Lung (tissue), 12 donors: ENCODE measurements around the gene HS1BP3. TPM values are rescaled to one million over a fixed set of nuclear protein-coding genes. Genes with fewer than 3 reads are reported as not detected.

Source experiments
- ATAC-seq: fragments of 200-7000 bp; cut with Tn5 transposase; one replicate; pipeline ENCODE4 v1.9.1; 2020; ENCODE audit warnings: moderate number of reproducible peaks; ENCODE audit not compliant: insufficient read depth, low FRiP score
- DNase-seq, 3 donors: peaks; one replicate each; pipeline ENCODE4 v3.0.0-alpha.2; 2013 to 2017
- H3K27ac ChIP-seq, 2 donors: one replicate each; pipeline ENCODE4 v1.5.1; 2013; ENCODE audit warnings: mild to moderate bottlenecking in 2 of 2, moderate library complexity in 2 of 2, control low read depth in 1 of 2, inconsistent platforms in 1 of 2, low read depth in 1 of 2, low read length in 1 of 2
- H3K27me3 ChIP-seq, 3 donors: one replicate each; pipeline ENCODE4 v1.5.1; 2013; ENCODE audit warnings: low read length in 2 of 3; ENCODE audit not compliant: control insufficient read depth in 3 of 3, insufficient read depth in 3 of 3
- H3K36me3 ChIP-seq, 4 donors: one replicate each; pipeline ENCODE4 v1.5.1; 2013; ENCODE audit warnings: low read length in 4 of 4, mild to moderate bottlenecking in 1 of 4, moderate library complexity in 1 of 4; ENCODE audit not compliant: control insufficient read depth in 4 of 4, insufficient read depth in 4 of 4
- H3K4me1 ChIP-seq, 5 donors: one replicate each; pipeline ENCODE4 v1.5.1; 2013; ENCODE audit warnings: low read length in 5 of 5, mild to moderate bottlenecking in 2 of 5, moderate library complexity in 1 of 5; ENCODE audit not compliant: control insufficient read depth in 5 of 5, insufficient read depth in 5 of 5
- H3K4me3 ChIP-seq: one replicate; pipeline ENCODE4 v1.5.1; 2013; ENCODE audit warnings: mild to moderate bottlenecking, control low read depth, moderate library complexity
- H3K9ac ChIP-seq, 2 donors: one replicate each; pipeline ENCODE4 v1.5.1; 2013; ENCODE audit warnings: low read length in 2 of 2, control low read depth in 1 of 2; ENCODE audit not compliant: insufficient read depth in 1 of 2
- H3K9me3 ChIP-seq, 4 donors: one replicate each; pipeline ENCODE4 v1.5.1; 2013; ENCODE audit warnings: low read length in 3 of 4, mild to moderate bottlenecking in 1 of 4, moderate library complexity in 1 of 4; ENCODE audit not compliant: control insufficient read depth in 4 of 4, insufficient read depth in 3 of 4
- WGBS, 2 donors: extraction: QIAGEN DNeasy Blood & Tissue Kit; methylation state at CpG; one replicate each; pipeline ENCODE4 v1.1.7; 2013; 5-methylcytosine and 5-hydroxymethylcytosine counted together
- polyA plus RNA-seq, 2 donors: library from polyadenylated mRNA; stranded (reverse); fragments of 200-250 nt; gene quantifications; one replicate each; pipeline ENCODE4 v1.2.1, GENCODE V29; 2013
- total RNA-seq, 2 donors: library from RNA; depleted of rRNA in 1 of 2; stranded (reverse); fragments of >200 nt in 1 of 2; gene quantifications; one replicate each; pipeline ENCODE4 v1.2.1, GENCODE V29; 2014 to 2021
- TF ChIP-seq, protein P1 (sequence below): IDR thresholded peaks from 2 replicates; pipeline ENCODE4 v1.5.1; 2012; ENCODE audit warnings: mild to moderate bottlenecking; ENCODE audit errors: control extremely low read depth, extremely low read depth
- donor health status: control.
- donor health status: control.
- donor health status: Bipolar disorder and iron deficiency.
- donor health status: healthy.
- donor health status: DM: yes; HTN: yes; CAD: no.

Gene HS1BP3
- total and polyA plus RNA-seq, 4 donors = 25.4 to 41.4 (median 33.4) TPM

DNA sequence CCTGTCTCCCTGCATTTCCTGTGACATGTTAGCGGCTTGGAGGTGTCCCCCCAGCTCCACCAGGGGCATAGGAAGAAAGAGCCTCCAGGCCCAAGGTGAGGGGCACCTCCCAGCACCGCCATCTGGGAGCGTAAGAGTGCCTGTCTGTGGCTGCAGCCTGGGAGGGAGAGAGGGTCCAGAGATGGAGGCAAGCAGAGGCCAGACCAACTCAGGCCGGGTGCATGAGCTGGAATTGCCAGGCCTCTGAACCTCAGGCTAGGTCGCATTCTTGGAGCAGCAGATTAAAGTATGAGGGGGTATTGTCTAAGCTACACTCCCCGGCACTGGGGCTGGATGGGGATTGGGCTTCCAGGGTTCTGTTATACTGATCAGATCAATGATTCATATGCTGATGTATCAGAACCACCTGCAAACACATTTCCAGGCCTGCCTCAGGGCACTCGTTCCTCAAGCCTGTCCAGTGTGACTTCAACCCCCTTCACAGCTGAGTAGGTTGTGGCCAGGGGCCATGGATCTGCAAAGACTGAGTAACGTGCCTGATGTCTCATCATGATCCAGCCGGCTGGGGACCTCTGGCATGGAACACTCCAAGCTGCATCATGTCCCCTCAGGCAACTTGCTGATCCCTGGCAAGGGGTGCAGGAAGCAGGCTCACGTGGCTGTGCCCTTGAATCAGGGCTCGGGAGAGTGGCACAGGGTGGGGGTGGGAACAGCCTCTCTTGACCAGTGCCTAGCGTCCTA, 73.2 kb downstream of the HS1BP3 start:
- Histone ChIP-seq H3K27ac (peak overlapping the region in 1 of 2 donors; percentile 91), H3K4me1 (peaks cover 0 to 26% (median 7%) of the 10 kb centered on the region in 5 donors), H3K9ac (no peak overlapping the region), H3K36me3 (no peaks in the 10 kb centered on the region), H3K27me3 (no peaks in the 10 kb centered on the region), H3K9me3 (peaks cover 0 to 7% (median 1%) of the 10 kb centered on the region in 4 donors), H3K4me3 (no peak overlapping the region)
- TF ChIP-seq, protein P1, sequence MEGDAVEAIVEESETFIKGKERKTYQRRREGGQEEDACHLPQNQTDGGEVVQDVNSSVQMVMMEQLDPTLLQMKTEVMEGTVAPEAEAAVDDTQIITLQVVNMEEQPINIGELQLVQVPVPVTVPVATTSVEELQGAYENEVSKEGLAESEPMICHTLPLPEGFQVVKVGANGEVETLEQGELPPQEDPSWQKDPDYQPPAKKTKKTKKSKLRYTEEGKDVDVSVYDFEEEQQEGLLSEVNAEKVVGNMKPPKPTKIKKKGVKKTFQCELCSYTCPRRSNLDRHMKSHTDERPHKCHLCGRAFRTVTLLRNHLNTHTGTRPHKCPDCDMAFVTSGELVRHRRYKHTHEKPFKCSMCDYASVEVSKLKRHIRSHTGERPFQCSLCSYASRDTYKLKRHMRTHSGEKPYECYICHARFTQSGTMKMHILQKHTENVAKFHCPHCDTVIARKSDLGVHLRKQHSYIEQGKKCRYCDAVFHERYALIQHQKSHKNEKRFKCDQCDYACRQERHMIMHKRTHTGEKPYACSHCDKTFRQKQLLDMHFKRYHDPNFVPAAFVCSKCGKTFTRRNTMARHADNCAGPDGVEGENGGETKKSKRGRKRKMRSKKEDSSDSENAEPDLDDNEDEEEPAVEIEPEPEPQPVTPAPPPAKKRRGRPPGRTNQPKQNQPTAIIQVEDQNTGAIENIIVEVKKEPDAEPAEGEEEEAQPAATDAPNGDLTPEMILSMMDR = no peak
- WGBS, 2 donors = 79 to 81% methylated on average over 12 of the region's 12 CpGs
- no peak for ATAC-seq
- no peak for DNase-seq

DNA sequence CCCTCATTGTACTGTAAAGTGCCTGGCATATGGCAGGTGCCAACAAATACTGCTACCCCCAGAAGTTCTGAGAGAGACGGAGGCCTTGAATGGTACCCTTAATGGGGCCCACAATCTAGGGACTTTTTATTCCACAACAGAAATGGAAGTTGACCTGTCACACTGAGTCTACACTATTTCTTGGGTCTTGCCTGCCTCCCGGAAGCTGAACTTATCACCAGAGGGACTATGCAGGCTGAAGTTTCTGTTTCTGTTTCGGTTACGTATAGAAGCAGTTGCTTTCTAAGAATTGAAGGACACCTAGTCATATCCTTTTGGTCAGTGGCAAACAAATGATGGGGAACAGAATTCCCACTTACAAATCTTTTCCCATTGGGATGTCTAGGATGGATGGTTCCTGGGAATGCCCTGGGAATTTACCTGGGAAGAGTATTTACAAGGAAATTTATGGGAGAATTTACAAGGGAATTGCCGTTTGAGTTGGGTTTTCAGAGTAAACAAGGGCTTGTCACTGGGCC, 74.2 kb downstream of the HS1BP3 start:
- TF ChIP-seq, protein P1 = no peak
- DNase-seq = no peak
- Histone ChIP-seq H3K27me3 (no peaks in the 10 kb centered on the region), H3K4me3 (no peak overlapping the region), H3K27ac (peak overlapping the region in 1 of 2 donors; percentile 35), H3K4me1 (peaks cover 0 to 28% (median 7%) of the 10 kb centered on the region in 5 donors), H3K9me3 (peaks cover 0 to 3% (median under 1%) of the 10 kb centered on the region in 4 donors), H3K9ac (no peak overlapping the region), H3K36me3 (no peaks in the 10 kb centered on the region)
- WGBS, 2 donors = 57 to 62% methylated on average over 5 of the region's 5 CpGs
- ATAC-seq = no peak

DNA sequence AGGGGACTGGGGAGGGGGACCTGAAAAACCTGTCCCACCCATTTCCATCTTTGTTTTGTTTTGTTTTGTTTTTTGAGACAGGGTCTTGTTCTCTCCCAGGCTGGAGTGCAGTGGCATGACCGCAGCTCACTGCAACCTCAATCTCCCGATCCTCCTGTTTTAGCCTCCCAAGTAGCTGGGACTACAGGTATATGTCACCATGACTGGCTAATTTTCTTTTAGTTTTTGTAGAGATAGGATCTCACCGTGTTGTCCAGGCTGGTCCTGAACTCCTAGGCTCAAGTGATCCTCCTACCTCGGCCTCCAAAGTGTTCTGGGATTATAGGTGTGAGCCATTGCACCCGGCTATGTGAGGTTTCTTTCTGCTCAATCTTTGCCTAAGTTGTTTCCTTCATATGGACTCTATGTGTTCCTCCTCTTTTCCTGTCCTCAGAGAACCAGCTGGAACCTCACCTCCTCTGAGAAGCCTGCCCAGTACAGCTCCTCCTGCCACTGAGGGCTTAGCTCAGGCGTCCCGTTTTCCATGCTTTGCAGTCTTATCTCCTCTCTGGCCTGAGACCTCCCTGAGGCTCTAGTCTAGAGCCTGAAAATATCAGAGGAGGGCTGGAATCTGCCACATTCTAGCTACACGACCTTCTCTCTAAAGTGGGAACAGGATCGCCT, 74.8 kb downstream of the HS1BP3 start:
- Histone ChIP-seq H3K27ac (peak overlapping the region in 1 of 2 donors; percentile 35), H3K4me1 (peaks cover 0 to 34% (median 7%) of the 10 kb centered on the region in 5 donors)
- no peak for DNase-seq

More for the DNA sequence above, 74.8 kb downstream of the HS1BP3 start:
- Histone ChIP-seq H3K9me3 (no peaks in the 10 kb centered on the region), H3K36me3 (no peaks in the 10 kb centered on the region), H3K27me3 (no peaks in the 10 kb centered on the region), H3K4me3 (no peak overlapping the region), H3K9ac (no peak overlapping the region)
- no peak for ATAC-seq
- TF ChIP-seq, protein P1 = no peak
- WGBS, 2 donors = 93% methylated on average over 9 of the region's 9 CpGs
